ENCODE data around the gene KRCC1.

KRCC1 gene

DNA sequence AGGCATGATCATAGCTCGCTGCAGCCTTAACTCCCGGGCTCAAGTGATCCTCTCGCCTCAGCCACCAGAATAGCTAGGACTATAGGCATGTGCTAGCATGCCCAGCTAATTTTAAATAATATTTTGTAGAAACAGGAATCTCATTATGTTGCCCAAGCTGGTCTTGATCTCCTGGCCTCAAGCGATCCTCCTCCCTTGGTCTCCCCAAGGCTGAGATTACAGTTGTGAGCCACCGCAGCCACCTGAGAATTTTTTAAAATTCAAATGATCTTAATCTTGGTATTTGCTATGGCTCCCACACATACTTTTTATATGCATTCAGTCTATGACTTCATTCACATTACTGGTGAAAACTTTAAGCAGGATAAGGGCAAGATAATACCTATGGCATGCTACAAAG is 13.1 kb downstream of the KRCC1 start:
- no peak overlapping the region for H3K27ac ChIP-seq
- H2AFZ ChIP-seq, result no peak overlapping the region
- H3K36me3 ChIP-seq (ENCODE audit: control insufficient read depth, insufficient read depth, low read length), result no peaks in the 10 kb centered on the region
- no peak overlapping the region for H3K9ac ChIP-seq
- H3K9me3 ChIP-seq (ENCODE audit: control insufficient read depth, low read length), result no peaks in the 10 kb centered on the region
- TF ChIP-seq, protein P1, sequence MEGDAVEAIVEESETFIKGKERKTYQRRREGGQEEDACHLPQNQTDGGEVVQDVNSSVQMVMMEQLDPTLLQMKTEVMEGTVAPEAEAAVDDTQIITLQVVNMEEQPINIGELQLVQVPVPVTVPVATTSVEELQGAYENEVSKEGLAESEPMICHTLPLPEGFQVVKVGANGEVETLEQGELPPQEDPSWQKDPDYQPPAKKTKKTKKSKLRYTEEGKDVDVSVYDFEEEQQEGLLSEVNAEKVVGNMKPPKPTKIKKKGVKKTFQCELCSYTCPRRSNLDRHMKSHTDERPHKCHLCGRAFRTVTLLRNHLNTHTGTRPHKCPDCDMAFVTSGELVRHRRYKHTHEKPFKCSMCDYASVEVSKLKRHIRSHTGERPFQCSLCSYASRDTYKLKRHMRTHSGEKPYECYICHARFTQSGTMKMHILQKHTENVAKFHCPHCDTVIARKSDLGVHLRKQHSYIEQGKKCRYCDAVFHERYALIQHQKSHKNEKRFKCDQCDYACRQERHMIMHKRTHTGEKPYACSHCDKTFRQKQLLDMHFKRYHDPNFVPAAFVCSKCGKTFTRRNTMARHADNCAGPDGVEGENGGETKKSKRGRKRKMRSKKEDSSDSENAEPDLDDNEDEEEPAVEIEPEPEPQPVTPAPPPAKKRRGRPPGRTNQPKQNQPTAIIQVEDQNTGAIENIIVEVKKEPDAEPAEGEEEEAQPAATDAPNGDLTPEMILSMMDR (IDR thresholded peaks at IDR 0.05), result no peak
- H3K4me2 ChIP-seq (ENCODE audit: low read length), result no peak overlapping the region
- no peak overlapping the region for H3K4me3 ChIP-seq (ENCODE audit: low read depth, low read length)
- H3K79me2 ChIP-seq, result peaks cover 9% of the 10 kb centered on the region
- no peaks in the 10 kb centered on the region for H3K4me1 ChIP-seq
- no peaks in the 10 kb centered on the region for H3K27me3 ChIP-seq (ENCODE audit: control insufficient read depth, insufficient read depth, low read length)

DNA sequence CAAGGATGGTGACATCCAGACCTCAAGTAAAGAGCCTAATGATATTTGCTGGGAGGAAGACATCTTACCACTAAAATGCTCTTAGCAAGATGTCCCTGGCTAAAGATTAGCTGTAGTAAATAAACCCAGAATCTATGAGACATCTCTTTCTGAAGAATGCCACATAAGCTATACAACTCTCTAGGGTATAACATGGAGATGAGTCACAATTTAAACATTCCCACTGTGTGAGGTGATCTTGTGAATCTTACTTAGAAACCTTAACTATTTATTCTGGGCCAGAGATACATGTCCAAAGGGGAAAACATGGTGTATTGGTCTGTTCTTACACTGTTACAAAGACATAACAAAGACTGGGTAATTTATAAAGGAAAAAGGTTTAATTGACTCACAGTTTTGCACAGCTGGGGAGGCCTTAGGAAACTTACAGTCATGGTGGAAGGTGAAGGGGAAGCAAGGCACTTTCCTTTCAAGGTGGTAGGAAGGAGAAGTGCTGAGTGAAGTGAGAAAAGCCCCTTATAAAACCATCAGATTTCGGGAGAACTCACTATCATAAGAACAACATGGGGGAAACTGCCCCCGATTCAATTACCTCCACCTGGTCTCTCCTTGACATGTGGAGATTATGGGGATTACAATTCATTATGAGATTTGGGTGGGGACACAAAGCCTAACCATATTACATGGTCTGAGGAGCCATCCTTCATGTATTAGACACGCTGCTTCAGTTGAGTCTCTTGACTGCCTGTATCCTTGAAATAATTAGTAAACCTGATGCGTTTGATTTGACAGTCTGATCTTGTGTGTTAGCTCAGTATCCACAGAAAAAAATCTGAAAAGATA is 17.1 kb downstream of the KRCC1 start:
- Histone ChIP-seq H3K79me2 (peaks cover 2% of the 10 kb centered on the region), H3K4me2 (ENCODE audit: low read length) (no peak overlapping the region), H3K27me3 (ENCODE audit: control insufficient read depth, insufficient read depth, low read length) (no peaks in the 10 kb centered on the region), H3K36me3 (ENCODE audit: control insufficient read depth, insufficient read depth, low read length) (no peaks in the 10 kb centered on the region), H3K4me3 (ENCODE audit: low read depth, low read length) (no peak overlapping the region), H3K9me3 (ENCODE audit: control insufficient read depth, low read length) (no peaks in the 10 kb centered on the region), H3K4me1 (no peaks in the 10 kb centered on the region), H3K27ac (no peak overlapping the region), H3K9ac (no peak overlapping the region), H2AFZ (no peak overlapping the region)
- TF ChIP-seq, protein P1 (IDR thresholded peaks at IDR 0.05), result no peak

DNA sequence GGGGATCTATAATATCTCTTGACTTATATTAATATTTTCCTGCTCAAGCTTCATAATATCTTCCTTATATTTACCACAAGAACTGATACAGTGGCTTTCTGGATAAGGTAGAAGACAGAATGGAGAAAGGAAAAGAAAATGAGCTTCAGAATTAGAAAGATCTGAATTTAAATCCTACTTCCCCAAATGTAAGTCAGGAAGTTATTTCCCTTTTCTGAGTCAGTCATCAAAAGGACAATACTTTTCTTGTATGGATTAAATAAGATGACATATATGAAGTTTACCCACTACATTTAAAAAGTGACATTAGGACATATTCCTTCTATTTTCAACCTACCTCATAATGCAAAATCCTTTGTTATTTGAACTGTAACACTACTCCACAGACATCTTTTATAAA is 19.0 kb downstream of the KRCC1 start:
- no peaks in the 10 kb centered on the region for H3K4me1 ChIP-seq
- no peak overlapping the region for H3K9ac ChIP-seq
- no peaks in the 10 kb centered on the region for H3K27me3 ChIP-seq (ENCODE audit: control insufficient read depth, insufficient read depth, low read length)
- no peaks in the 10 kb centered on the region for H3K79me2 ChIP-seq
- no peak overlapping the region for H3K4me3 ChIP-seq (ENCODE audit: low read depth, low read length)
- H3K4me2 ChIP-seq (ENCODE audit: low read length), result no peak overlapping the region
- H3K36me3 ChIP-seq (ENCODE audit: control insufficient read depth, insufficient read depth, low read length), result no peaks in the 10 kb centered on the region
- H3K27ac ChIP-seq, result no peak overlapping the region
- no peaks in the 10 kb centered on the region for H3K9me3 ChIP-seq (ENCODE audit: control insufficient read depth, low read length)
- TF ChIP-seq, protein P1 (IDR thresholded peaks at IDR 0.05), result no peak
- no peak overlapping the region for H2AFZ ChIP-seq

DNA sequence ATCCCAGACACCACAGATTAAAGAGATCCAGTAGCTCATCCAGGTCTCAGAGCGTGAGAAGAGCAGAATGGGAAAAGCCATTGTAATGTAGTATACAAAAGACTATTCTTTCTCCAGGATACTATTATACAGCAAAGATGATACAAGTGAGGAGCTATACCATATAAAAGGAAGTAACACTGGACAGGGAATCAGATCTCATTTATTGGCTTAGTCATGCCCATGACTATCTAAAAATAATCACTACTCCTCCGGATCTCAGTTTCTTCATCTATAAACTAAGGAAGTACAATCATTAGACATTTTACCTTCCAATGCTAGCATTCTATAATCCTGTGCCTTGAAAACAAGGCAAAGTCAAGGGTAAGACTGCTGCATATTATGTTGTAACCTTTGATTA is 19.4 kb downstream of the KRCC1 start:
- Histone ChIP-seq H3K36me3 (ENCODE audit: control insufficient read depth, insufficient read depth, low read length) (no peaks in the 10 kb centered on the region), H3K27me3 (ENCODE audit: control insufficient read depth, insufficient read depth, low read length) (no peaks in the 10 kb centered on the region)
- TF ChIP-seq, protein P1 (IDR thresholded peaks at IDR 0.05), result no peak

More for the DNA sequence above, 19.4 kb downstream of the KRCC1 start:
- H2AFZ ChIP-seq, result no peak overlapping the region
- H3K9ac ChIP-seq, result no peak overlapping the region
- H3K4me1 ChIP-seq, result no peaks in the 10 kb centered on the region
- H3K4me2 ChIP-seq (ENCODE audit: low read length), result no peak overlapping the region
- H3K79me2 ChIP-seq, result no peaks in the 10 kb centered on the region
- H3K9me3 ChIP-seq (ENCODE audit: control insufficient read depth, low read length), result no peaks in the 10 kb centered on the region
- H3K4me3 ChIP-seq (ENCODE audit: low read depth, low read length), result no peak overlapping the region
- no peak overlapping the region for H3K27ac ChIP-seq
